Measurements from ENCODE around the gene HSD3B7. TPM values are rescaled to one million over a fixed set of nuclear protein-coding genes. Genes with fewer than 3 reads are reported as not detected.
A peak's percentile ranks its signal among the peaks of the same experiment; 100 is the strongest.

HSD3B7 gene
- total RNA-seq, 6 experiments from 2014 or later: 54.6 to 219 (median 86.9) TPM

- peaks cover 0 to 56% (median 25%) of the 10 kb centered on the region in 4 donors for H3K4me1 ChIP-seq
Measured at GRCh38 chr16:30951193-30951592, 33.8 kb upstream of the HSD3B7 start.

GRCh38 chr16:30951750-30952149, 33.3 kb upstream of the HSD3B7 start:
- no peaks in the 10 kb centered on the region for H3K36me3 ChIP-seq
- H3K27me3 ChIP-seq: no peaks in the 10 kb centered on the region
- H3K27ac ChIP-seq: peak overlapping the region; percentile 94 to 96 (median 96)
- no peak for TF ChIP-seq POLR2A (IDR thresholded peaks at IDR 0.05)
- TF ChIP-seq CTCF (IDR thresholded peaks at IDR 0.05): no peak
- DNase-seq (peak; percentile 78 to 93 (median 88)), ATAC-seq (peak in 3 of 4 donors; percentile 8 to 41 (median 20))
- intact Hi-C loops (cut with DNase I): no loop called here
- peak overlapping the region in 1 of 3 donors; percentile 8 for H3K4me3 ChIP-seq
- WGBS (ENCODE audit: insufficient coverage, low coverage, low lambda C conversion rate, missing lambda C conversion rate): 12% methylated on average over 3 of the region's 3 CpGs
- no peaks in the 10 kb centered on the region for H3K9me3 ChIP-seq
- peaks cover 0 to 62% (median 25%) of the 10 kb centered on the region in 4 donors for H3K4me1 ChIP-seq

More at GRCh38 chr16:30951193-30951592, 33.8 kb upstream of the HSD3B7 start:
- H3K4me3 ChIP-seq: peak overlapping the region in 1 of 3 donors; percentile 94
- H3K27me3 ChIP-seq: no peaks in the 10 kb centered on the region
- peak overlapping the region; percentile 94 to 96 (median 96) for H3K27ac ChIP-seq
- intact Hi-C loops (cut with DNase I): no loop called here
- WGBS (ENCODE audit: insufficient coverage, low coverage, low lambda C conversion rate, missing lambda C conversion rate): 14% methylated on average over 1 of the region's 1 CpG
- no peaks in the 10 kb centered on the region for H3K36me3 ChIP-seq
- no peak for ATAC-seq
- DNase-seq: no peak
- H3K9me3 ChIP-seq: no peaks in the 10 kb centered on the region
- TF ChIP-seq POLR2A (IDR thresholded peaks at IDR 0.05) (no peak), CTCF (IDR thresholded peaks at IDR 0.05) (no peak)

- no peaks in the 10 kb centered on the region for H3K27me3 ChIP-seq
- no peaks in the 10 kb centered on the region for H3K9me3 ChIP-seq
- ATAC-seq: no peak
- H3K4me3 ChIP-seq: no peak overlapping the region
- peak overlapping the region in 1 of 3 donors; percentile 96 for H3K27ac ChIP-seq
- whole genome bisulfite sequencing (ENCODE audit: insufficient coverage, low coverage, low lambda C conversion rate, missing lambda C conversion rate): 92% methylated on average over 3 of the region's 9 CpGs
- H3K36me3 ChIP-seq: no peaks in the 10 kb centered on the region
- peaks cover 0 to 65% (median 25%) of the 10 kb centered on the region in 4 donors for H3K4me1 ChIP-seq
- no peak for DNase-seq
- intact Hi-C loops (cut with DNase I): no loop called here
- no peak for TF ChIP-seq POLR2A (IDR thresholded peaks at IDR 0.05)
- TF ChIP-seq CTCF (IDR thresholded peaks at IDR 0.05): no peak
Measured at GRCh38 chr16:30953111-30953510, 31.9 kb upstream of the HSD3B7 start.

- WGBS (ENCODE audit: insufficient coverage, low coverage, low lambda C conversion rate, missing lambda C conversion rate): 38% methylated on average over 5 of the region's 15 CpGs
- H3K4me1 ChIP-seq: peaks cover 0 to 66% (median 26%) of the 10 kb centered on the region in 4 donors
- DNase-seq: peak in 1 of 3 donors; percentile 41
Measured at GRCh38 chr16:30953511-30954124, 31.4 kb upstream of the HSD3B7 start.

More at GRCh38 chr16:30953511-30954124, 31.4 kb upstream of the HSD3B7 start:
- Histone ChIP-seq H3K27ac (peak overlapping the region in 1 of 3 donors; percentile 96), H3K9me3 (no peaks in the 10 kb centered on the region), H3K27me3 (no peaks in the 10 kb centered on the region), H3K36me3 (no peaks in the 10 kb centered on the region), H3K4me3 (no peak overlapping the region)
- TF ChIP-seq CTCF (IDR thresholded peaks at IDR 0.05): peak; percentile 28 to 51 (median 38)
- TF ChIP-seq POLR2A (IDR thresholded peaks at IDR 0.05): no peak
- intact Hi-C loops (cut with DNase I): no loop called here
- no peak for ATAC-seq
